BJ (cell line): ENCODE measurements around the gene KAT6B. TPM values are rescaled to one million over a fixed set of nuclear protein-coding genes. Genes with fewer than 3 reads are reported as not detected.

Source experiments
- CTCF ChIA-PET: fragments of 350-600 bp; formaldehyde crosslinking; extraction: SDS; loops from one replicate; lab custom pipeline; 2021; ENCODE audit warnings: antibody characterized with exemption, inconsistent platforms; lab: Yijun Ruan, JAX
- POLR2A ChIA-PET: fragments of 300-600 bp; sonication (Branson Sonifier 250); formaldehyde crosslinking; extraction: SDS; loops from one replicate; lab custom pipeline; 2021; ENCODE audit warnings: antibody characterized with exemption; lab: Charles Lee
- DNase-seq: peaks from one replicate; pipeline ENCODE4 v3.0.0-alpha.2; 2011; ENCODE audit warnings: low read depth
- H3K27me3 ChIP-seq: 2 replicates; pipeline ENCODE4 v1.6.0; 2011; ENCODE audit warnings: low read length; ENCODE audit not compliant: control insufficient read depth, insufficient read depth
- H3K36me3 ChIP-seq: 2 replicates; pipeline ENCODE4 v1.5.1; 2011; ENCODE audit warnings: low read length; ENCODE audit not compliant: control insufficient read depth, insufficient read depth
- H3K4me3 ChIP-seq: 2 replicates; pipeline ENCODE4 v1.5.1; 2011; ENCODE audit warnings: low read depth, mild to moderate bottlenecking, control low read depth, low read length
- CTCF ChIP-seq: IDR thresholded peaks from 2 replicates; pipeline ENCODE4 v1.5.1; 2011; ENCODE audit warnings: low read depth, mild to moderate bottlenecking, control low read depth, inconsistent platforms, low read length, moderate library complexity; ENCODE audit not compliant: insufficient read depth
- polyA plus RNA-seq: library from polyadenylated mRNA; depleted of rRNA; stranded (reverse); fragments of >200 nt; gene quantifications from 2 replicates; pipeline ENCODE4 v1.2.3, GENCODE V29; 2011

The KAT6B gene
- polyA plus RNA-seq, 1 experiment: 5.1 TPM

GRCh38 chr10:74977072-74977471, 150.7 kb downstream of the KAT6B start:
- no peak overlapping the region for H3K4me3 ChIP-seq
- CTCF ChIA-PET: no interaction called here
- peaks cover 10% of the 10 kb centered on the region for H3K36me3 ChIP-seq
- POLR2A ChIA-PET: no interaction called here
- TF ChIP-seq CTCF: no peak
- no peak for DNase-seq
- no peaks in the 10 kb centered on the region for H3K27me3 ChIP-seq

GRCh38 chr10:74977913-74978847, 151.8 kb downstream of the KAT6B start:
- ChIA-PET CTCF (no interaction called here), POLR2A (no interaction called here)

GRCh38 chr10:74981831-74982633, 155.6 kb downstream of the KAT6B start:
- H3K36me3 ChIP-seq: peaks cover 1% of the 10 kb centered on the region; the same call in 1 of the 2 replicates
- no peak for TF ChIP-seq CTCF
- POLR2A ChIA-PET: no interaction called here

More at GRCh38 chr10:74977913-74978847, 151.8 kb downstream of the KAT6B start:
- Histone ChIP-seq H3K36me3 (peaks cover 10% of the 10 kb centered on the region), H3K27me3 (no peaks in the 10 kb centered on the region), H3K4me3 (no peak overlapping the region)
- DNase-seq: no peak
- no peak for TF ChIP-seq CTCF

DNA sequence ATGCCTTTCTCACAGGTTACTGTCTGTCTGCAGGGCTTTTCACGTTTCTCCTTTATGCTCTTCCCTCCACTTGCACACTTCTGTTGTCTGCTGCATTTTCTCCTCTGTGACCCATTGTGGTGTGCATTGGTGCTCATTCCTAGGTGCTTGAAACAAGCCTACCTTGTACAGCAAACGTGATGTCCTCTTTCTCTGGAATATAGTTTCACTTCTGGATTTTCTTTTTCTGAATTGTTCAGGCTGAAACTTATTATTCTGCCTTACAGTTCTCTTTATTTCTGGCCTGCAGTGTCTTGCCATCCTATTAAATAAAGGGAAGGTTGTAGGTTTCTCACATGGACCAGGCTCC, 156.2 kb downstream of the KAT6B start:
- H3K4me3 ChIP-seq: no peak overlapping the region
- H3K36me3 ChIP-seq: peaks cover 1% of the 10 kb centered on the region; the same call in 1 of the 2 replicates
- POLR2A ChIA-PET: no interaction called here
- H3K27me3 ChIP-seq: no peaks in the 10 kb centered on the region
- CTCF ChIA-PET: no interaction called here
- DNase-seq: no peak
- no peak for TF ChIP-seq CTCF

More at GRCh38 chr10:74981831-74982633, 155.6 kb downstream of the KAT6B start:
- H3K27me3 ChIP-seq: no peaks in the 10 kb centered on the region
- H3K4me3 ChIP-seq: no peak overlapping the region
- no peak for DNase-seq
- CTCF ChIA-PET: no interaction called here

DNA sequence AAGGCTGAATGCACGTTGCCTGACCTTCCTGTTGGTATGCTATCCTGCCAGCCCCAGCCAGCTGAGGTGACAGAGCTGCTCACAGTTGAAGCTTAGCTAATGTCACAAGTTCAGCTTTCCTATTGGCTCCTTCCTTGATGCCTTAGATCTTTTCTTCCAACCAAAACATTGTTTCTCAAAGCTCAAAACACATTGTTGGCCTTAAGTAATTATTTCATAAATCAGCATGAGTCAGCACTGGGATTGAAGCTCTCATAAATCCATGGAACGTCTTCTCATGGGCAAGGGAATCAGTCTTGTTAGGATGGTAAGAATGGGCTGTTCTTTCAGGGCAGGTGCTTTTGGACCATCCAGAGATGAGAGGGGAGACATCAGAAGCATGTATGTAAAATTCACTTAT, 157.0 kb downstream of the KAT6B start:
- POLR2A ChIA-PET: no interaction called here
- Histone ChIP-seq H3K4me3 (no peak overlapping the region), H3K27me3 (no peaks in the 10 kb centered on the region), H3K36me3 (peaks cover 1% of the 10 kb centered on the region; the same call in 1 of the 2 replicates)
- CTCF ChIA-PET: no interaction called here
- TF ChIP-seq CTCF: no peak
- no peak for DNase-seq
